OCI-M2 (cell line): Measurements from ENCODE around the gene PPP1R9A.

Source experiments
- DNase-seq: peaks from one replicate; lab custom pipeline; 2025; ENCODE audit not compliant: unreplicated experiment; lab: John Stamatoyannopoulos, UW

The PPP1R9A gene

DNA sequence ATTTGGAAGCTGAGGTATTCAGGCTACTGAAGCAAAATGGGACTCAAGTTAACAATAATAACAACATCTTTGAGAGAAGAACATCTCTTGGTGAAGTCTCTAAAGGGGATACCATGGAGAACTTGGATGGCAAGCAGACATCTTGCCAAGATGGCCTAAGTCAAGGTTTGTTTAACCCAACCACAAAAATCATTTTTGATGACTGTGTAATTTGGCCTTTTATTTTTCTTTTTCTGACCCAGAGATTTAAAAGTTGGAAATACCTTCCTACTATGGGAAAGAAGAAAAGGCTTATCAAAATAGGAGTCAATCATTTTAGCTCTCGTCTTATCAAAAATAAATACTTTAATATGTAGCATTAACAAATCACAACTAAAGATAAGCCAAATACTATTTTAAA is 344.6 kb downstream of the PPP1R9A start:
- DNase-seq = no peak

DNA sequence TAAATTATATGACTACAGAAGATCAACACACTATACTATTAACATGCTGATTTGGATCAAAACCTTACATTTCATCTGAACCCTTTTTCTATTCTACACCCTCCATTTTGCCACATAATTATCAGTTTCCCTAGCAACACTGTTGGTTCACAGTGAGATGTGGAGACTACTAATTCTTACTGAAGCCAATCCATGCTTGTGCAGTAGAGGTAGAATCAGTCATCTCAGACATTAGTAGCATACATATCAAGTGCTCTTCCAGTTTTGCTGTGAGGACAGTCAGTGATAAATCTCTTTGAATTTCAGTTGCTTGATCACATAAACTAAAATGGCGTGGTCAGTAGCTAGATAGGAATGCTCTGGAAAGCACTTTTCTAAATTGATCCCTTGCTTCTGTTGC is 346.6 kb downstream of the PPP1R9A start:
- no peak for DNase-seq

DNA sequence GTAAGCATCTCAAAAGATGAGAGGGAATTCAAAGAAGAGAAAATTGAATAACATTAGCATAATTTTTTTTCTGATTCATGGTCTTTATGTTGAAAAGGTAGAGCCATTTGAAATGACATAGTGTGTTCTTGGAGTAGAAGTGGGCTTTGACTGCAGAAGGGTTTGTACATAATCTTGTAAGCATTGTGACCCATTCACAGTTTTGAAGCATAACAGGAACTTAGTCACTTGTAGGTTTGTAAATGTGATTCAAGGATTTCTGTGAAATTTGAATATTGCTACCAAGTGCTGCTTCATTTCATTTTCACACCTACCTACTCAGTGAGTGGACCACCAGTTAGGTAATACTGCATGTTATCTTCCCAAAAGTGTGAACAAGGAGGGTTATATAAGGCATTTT is 348.3 kb downstream of the PPP1R9A start:
- no peak for DNase-seq

DNA sequence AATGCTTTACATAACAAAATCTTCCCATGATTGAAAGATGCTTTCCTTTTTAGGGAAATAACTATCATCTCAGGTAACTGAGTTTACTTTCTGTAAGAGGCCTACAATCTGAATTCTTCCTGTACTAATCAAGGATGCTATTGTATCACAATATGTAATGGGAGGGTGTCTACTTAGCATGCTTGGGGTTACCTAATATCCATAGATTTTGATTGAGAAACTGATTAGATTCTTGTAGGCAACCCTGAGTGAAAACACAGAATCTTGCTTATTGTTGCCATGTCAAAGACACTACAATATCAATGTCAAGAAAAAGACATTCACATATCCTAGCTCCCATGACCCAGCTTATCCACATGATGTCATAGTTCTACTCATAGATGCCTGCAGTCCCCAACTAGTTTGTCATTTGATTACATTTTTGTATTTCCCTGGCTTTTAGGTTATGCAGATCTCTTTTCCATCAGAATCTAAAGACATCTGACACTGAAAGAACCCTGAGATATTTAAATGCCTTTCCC is 354.6 kb downstream of the PPP1R9A start:
- no peak for DNase-seq

DNA sequence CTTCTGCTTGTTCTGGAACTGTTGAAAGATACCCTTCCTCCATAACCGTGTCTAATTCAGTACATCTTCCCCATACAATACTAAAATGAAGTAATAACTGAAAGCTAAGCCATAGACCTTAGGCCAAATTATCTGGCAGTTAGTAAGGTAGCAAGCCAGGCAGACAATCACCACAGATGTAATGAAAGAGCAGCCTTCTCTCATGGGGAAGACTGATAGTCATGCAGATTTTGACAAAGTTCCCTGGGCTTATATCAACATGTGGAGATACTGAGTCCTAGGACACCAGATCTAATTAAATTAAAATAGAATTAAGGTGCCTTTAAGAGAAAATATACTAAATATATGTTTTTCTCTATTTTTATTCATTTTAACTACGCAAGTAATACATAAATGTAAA is 355.5 kb downstream of the PPP1R9A start:
- no peak for DNase-seq

DNA sequence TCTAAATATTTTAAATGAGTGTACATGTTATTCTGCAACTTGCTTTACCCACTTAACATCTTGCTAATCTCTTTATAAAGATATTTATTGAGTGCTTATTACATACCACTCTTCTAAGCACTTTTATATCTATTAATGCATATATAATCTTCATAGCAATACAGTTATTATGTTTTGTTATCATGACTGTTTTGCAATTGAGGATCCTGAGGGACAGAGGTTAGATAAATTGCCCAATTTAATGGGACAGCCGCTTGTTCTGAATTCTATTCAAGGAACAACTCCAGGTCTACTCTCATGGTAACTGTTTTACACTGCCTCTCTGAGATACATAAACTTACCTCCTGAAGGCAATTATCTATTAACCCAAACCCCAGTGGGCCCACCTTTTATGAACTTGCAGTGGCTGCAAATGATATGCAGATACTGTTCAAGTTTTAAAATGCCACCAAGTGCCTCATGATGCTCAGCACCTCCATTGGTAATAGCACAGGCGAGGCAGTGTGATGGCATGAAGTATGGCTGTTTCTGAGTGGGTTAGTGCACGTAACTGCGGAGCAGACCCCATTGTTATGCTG is 356.5 kb downstream of the PPP1R9A start:
- DNase-seq = no peak

DNA sequence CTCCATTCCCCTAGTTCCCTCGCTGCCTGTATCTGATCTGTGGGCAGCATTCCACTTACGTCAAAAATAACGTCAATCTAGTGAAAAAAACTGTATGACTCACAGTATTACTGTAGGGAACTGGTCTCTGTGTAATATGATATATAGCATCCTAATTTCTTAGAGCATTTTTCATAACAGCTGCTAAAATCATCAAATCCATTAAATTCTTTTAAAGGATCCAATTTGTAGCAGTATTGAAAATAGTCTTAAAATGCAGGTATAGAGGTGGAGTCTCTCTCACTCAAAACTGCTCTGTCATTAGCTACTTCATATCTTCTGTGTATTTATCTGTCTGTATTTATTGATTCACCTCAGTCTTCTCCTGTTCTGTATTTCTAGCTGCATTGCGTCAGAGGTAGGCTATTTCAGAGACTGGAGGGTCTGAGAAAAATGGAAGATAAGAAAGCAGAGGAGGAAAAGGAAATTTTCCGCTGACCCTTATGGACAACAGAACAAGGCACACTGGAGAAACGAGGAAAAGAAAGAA is 357.0 kb downstream of the PPP1R9A start:
- DNase-seq = no peak

DNA sequence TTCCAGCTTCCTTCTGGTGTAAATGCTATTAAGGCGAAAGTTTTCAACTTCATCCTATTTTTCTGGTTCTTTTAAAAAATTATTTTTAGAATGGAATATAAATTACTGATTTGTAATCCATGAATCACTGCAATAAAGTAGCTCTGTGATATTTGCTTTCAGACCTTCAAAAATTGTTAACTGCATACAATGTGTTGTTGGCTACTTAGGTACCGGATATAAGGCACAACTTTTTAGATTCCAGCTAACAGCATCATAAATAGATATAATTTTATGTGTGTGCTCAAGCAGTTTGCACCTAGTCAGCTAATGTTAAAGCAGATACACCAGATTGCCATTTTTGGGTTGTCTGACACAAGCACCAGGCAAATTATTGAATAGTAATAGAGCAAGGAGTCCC is 358.2 kb downstream of the PPP1R9A start:
- no peak for DNase-seq

DNA sequence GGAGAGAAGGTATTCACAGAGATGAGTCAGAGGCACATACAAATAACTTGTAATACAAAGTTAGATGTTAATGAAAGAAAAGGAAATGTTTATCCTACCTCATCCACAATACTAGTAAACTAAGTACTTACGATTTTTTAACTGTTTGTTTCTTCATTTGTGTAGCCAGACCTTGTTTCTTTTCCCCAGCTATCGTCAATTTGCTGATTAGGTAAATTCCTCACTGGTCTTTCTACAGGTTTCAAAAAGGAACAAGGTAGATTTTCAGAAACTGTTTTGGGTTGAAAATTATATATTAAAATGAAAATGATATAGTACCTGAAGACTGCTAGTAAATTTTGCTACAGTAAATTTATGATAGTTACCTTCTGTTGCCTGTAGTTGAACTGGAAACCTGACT is 360.4 kb downstream of the PPP1R9A start:
- DNase-seq = no peak

DNA sequence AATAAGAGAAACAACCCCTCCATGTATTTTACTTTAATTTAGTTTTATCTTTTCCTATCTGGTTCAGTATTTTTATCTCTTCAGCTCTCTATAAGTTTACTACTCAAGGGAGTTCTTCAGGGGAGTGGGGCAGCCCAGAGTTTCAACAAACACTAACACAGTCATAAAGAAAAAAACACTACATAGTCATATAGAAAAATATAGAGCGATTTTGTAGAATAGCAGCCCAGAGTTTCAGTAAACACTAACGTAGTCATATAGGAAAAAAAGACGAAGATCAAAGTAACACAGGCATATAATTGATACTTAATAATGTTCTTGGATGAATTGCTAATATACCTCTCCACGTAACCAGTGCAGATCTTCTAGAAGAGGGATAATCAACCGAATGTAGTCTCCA is 362.2 kb downstream of the PPP1R9A start:
- no peak for DNase-seq

DNA sequence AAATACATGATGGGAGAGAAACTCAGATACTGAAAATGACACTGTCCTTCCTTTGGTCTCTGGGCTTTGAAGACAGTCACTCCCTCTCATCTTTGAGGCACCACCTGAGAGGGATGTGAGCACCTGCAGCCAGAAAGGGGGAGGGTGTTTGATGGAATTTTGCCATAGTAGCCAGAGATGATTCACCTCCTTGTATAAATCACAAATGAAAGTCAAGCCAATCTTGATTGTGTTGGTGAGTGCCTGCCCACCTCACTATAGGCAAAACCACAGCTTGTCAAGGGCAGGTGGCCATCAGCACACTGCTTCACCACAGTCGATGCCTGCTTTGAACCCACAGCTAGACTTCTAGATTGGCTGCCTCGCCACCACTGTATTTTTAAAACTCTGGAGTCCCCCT is 368.7 kb downstream of the PPP1R9A start:
- no peak for DNase-seq

DNA sequence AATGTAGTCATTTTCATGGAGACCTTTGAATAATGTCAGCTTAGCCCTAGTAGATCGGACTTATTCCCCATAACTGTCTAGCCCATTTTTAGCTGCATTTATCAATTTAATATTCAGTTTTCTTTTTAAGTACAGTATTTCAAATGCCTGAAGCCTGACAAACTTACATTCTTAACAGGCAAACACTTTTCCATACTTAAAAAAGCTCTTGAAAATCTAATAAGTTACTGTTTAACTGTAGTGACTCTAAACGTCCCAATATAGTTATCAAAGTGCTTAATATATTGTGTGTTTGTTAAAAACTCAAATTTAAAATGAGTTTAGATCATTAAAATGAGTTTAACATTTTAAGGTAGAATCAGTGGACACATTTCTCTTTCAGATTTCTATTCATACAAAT is 372.0 kb downstream of the PPP1R9A start:
- no peak for DNase-seq

DNA sequence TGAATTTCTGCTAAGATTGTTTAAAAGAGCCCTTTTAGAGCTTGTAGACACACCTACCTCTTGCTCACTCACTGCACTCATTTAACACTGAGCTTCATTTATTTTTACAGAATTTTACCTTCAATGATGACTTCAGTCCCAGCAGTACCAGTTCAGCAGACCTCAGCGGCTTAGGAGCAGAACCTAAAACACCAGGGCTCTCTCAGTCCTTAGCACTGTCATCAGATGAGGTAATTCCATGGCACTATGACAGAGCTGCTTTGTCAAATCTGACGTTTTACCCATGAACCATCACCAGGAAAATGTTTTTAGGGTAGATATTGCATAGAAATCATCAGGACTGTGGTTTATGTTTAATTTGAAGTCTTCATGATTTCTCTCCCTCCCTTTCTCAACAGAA is 378.7 kb downstream of the PPP1R9A start:
- no peak for DNase-seq

DNA sequence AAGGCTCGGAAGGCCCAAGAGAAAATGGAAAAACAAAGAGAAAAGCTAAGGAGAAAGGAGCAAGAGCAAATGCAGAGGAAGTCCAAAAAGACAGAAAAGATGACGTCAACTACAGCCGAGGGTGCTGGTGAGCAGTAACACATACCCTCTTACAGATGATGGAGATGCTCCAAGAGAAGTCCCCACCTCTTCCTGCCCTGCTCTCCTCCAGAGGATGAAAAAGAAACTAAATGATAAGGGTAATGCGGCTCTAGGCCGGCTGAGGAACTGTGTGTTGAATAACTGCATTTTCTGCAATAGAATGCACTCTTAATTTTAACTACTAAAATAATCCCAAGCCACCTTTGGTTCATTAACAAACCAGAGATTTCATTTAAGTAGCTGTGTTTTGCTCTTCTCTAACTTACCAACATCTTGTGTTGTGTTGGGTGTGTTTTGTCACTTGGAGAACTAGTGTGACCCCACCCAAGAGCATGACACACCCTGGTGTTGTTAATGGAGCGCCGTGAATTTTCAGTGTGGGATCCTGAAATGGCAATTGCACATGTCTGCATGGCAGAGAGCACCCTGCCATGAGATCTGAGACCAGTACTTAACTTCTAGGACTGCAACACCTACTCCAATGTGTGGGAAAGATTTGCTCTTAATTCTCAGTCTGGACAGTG is 382.9 kb downstream of the PPP1R9A start:
- DNase-seq = no peak

DNA sequence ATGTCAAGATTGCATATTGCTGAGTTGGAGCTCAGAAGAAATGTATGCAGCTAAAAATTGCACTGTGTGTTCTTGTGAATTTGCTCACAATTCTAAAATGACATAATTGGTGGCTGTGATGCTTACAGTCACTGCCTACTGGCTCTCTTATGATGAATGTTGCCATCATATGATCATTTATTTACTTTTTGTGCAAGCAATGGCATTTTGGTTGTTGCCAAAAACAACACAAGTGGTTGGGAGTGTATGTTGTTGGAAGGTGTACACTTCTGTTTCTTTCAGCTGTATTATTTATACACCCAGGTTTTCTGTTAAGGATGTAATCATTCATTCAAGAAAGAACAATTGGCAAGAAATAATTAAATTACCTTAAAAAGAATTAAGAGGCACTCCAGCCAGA is 388.0 kb downstream of the PPP1R9A start:
- no peak for DNase-seq

DNA sequence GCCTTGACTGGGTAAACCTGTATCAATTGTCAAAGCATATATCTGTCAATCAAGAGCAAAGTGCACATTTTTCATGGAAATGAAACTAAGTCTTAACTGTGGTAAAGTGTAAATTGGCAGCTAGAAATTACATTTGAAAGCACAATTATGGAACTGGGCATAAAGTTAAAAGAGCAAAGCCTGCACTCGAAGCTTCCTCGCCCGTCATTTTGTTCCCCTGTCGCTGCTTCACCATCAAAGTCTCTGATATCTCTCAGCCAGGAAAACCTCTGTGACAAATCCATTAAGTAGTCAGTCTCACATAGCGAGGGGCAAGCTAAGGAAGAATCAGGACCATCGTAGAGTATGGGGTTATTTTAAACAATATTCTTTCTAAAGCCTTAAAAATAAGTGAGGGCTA is 389.1 kb downstream of the PPP1R9A start:
- DNase-seq = no peak

DNA sequence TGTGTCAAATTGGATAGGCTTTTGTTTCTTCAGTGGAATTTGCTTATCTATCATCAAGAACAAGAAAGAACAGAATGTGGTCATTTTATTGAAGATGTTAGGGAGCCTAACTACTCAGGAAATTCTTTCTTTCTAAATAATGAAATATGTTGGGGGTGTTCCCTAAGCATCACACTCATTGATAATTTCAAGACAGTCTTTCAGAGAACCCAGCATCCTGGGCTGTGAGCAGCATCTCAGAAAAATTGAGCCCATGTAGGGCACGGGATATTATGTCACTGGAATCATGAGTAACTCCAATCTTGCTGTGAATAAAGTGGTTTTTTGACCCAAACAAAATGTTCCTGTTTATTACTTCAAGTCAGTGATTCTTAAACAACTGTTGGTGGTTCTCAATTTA is 389.6 kb downstream of the PPP1R9A start:
- DNase-seq = no peak

DNA sequence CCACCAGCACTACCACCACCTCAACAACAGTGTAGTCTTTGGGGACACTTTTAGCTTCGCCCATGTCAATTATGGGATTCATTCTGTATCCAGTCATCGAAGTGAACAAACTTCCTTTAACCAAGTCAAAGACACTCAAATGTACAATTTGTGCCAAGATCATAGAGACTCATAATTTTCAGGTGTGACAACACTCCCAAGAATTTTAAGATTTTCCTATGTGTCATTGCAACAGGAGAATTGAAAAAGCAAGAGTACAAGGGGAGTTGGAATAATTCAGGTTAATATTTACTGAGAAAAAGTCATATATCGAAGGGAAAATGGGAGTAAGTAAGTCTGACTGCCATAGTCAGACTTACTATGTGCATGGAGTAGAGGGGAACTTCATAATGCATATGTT is 390.7 kb downstream of the PPP1R9A start:
- no peak for DNase-seq

DNA sequence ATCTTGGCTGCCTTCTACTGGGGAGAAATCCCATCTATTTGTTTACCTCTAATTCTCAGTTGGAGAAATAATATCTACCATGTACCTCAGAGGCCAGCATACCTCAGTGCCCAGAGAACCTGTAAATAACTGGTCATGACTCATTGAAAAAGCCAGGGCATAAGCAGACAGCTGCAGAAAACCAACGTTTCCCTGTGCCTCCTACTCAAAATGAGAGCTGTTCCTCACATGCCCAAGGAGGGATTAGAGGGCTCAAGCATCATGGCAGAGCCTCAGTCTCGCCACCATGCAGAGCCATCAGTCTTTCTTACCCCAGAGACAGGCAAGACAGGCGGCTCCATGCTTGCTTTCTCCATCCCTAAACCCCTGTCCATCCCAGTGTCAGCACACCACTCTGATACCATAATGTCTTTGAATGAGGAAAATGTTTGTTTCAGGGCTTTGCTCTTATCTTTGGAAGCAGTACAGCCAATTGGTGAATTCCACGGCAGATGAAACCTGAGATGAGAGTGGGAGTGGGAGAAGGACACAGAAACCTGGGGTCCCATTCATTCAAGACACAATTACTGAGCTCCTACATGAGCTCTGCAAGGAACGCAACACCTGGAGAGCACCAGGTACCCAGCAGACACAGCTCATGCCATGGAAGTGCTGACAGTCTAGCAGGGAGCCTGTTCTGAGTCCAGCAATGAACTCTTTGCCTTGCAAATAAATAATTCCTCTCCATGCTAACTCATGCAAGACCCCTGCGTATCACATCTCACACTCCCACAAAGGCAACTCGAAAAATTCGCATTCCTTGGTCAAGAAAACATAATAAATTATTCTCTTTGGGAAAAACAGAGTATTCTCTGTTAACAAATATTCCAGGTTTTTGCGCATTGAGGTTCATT is 395.9 kb downstream of the PPP1R9A start:
- no peak for DNase-seq

DNA sequence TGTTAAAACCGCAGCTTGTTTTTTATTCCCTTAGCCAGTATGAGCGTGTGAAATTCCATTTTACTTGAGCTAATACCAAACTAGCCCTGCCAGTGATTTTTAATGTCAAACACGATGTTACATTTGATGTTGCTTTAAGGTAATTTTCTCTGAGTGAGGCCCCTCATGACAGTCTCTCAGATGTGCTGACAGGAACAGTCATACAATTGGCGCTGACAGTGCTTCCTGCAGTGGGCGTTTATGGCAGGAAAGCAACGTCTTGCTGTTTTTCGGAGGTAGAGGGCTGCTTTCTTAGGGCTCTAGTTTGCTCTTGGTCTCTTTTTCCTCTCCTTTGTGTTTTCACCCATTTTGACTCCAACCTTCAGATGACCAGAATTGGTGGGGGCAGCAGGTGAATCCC is 397.6 kb downstream of the PPP1R9A start:
- no peak for DNase-seq

DNA sequence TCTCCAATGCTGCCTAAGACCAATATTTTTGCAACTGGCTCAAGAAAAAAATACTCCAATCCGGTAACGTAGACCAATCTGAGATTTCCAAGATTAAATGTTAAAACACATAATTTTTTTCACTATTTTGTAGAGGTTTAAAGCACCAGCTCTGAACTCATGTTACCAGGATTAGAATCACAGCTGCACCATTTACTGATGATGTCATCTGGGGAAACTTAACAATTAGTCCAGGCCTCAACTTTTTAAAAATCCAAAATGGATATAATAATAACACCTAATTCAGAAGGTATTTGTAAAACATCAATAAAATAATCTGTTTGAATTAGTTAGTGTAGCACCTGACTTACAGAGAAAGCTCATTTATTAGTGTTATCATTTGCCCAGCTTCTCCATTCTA is 402.6 kb downstream of the PPP1R9A start:
- no peak for DNase-seq

DNA sequence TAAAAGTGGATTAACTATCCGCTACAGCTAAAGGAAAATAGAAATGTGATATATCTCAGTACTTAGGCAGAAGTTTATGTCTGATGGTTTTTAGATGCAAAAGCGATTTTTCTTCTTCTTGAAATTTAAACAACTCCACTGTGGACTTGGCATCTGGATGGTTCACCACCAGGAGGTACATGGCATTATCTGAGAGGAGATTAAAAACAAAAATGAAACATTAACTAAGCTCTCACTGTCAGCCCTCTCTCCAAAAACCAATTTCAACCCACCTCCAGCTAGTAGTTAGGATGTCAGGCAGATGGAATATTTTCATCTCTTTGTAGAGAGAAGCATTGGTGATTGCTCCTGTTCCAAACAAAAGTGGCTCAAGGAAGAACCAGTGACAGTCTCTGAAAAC is 404.0 kb downstream of the PPP1R9A start:
- DNase-seq = no peak
